Panc1 (cell line): ENCODE results near the gene RXFP2. TPM values are rescaled to one million over a fixed set of nuclear protein-coding genes. Genes with fewer than 3 reads are reported as not detected.

Source experiments
- ATAC-seq: fragments of 200-7000 bp; cut with Tn5 transposase; 2 replicates; pipeline ENCODE4 v1.9.1; 2020; ENCODE audit warnings: mild to moderate bottlenecking, moderate library complexity
- BruUV-seq: library from RNA; stranded (reverse); fragments of 400-500 nt; replicated peaks from 2 replicates; lab custom pipeline; 2021; lab: Mats Ljungman, UMichigan
- CTCF ChIA-PET: fragments of 300-600 bp; sonication (Branson Sonifier 250); formaldehyde crosslinking; loops from one replicate; lab custom pipeline; 2022; ENCODE audit warnings: antibody characterized with exemption; lab: Charles Lee
- POLR2A ChIA-PET: fragments of 300-600 bp; sonication (Branson Sonifier 250); formaldehyde crosslinking; loops from one replicate; lab custom pipeline; 2022; ENCODE audit warnings: antibody characterized with exemption; lab: Charles Lee
- DNase-seq: peaks from one replicate; pipeline ENCODE4 v3.0.0-alpha.2; 2010; ENCODE audit warnings: low read depth, low spot score
- H3K27ac ChIP-seq: 2 replicates; pipeline ENCODE4 v1.5.1; 2011; ENCODE audit warnings: mild to moderate bottlenecking, low read length, inconsistent platforms
- H3K27me3 ChIP-seq: fragments of 200-500 bp; sonication (Bioruptor generic); 2 replicates; pipeline ENCODE4 v1.6.0; 2014; ENCODE audit warnings: low read length, inconsistent platforms; ENCODE audit not compliant: control insufficient read depth, insufficient read depth
- H3K36me3 ChIP-seq: fragments of 200-500 bp; sonication (Bioruptor generic); 2 replicates; pipeline ENCODE4 v1.5.1; 2014; ENCODE audit warnings: inconsistent platforms, mild to moderate bottlenecking, low read length, moderate library complexity; ENCODE audit not compliant: control insufficient read depth, insufficient read depth
- H3K4me1 ChIP-seq: 2 replicates; pipeline ENCODE4 v1.5.1; 2011; ENCODE audit warnings: inconsistent platforms, mild to moderate bottlenecking, low read length, moderate library complexity; ENCODE audit not compliant: control insufficient read depth, insufficient read depth
- H3K4me3 ChIP-seq, 2 experiments: 2 replicates each; pipeline ENCODE4 v1.5.1; 2011 to 2012; ENCODE audit warnings: low read depth in 2 of 2, low read length in 2 of 2, mild to moderate bottlenecking in 2 of 2, inconsistent platforms in 1 of 2, moderate library complexity in 1 of 2
- H3K9me3 ChIP-seq: fragments of 200-500 bp; sonication (Bioruptor generic); 2 replicates; pipeline ENCODE4 v1.5.1; 2014; ENCODE audit warnings: low read depth, mild to moderate bottlenecking, inconsistent platforms, low read length, moderate library complexity; ENCODE audit not compliant: control insufficient read depth, insufficient read depth
- CTCF ChIP-seq: fragments of 450-650 bp; IDR thresholded peaks from 2 replicates; pipeline ENCODE4 v1.5.1; 2017; ENCODE audit warnings: mild to moderate bottlenecking
- POLR2AphosphoS5 ChIP-seq: IDR thresholded peaks from 2 replicates; pipeline ENCODE4 v1.6.1; 2012; ENCODE audit warnings: mild to moderate bottlenecking, low read depth, low read length, moderate library complexity
- REST ChIP-seq, 2 experiments: IDR thresholded peaks; 2 replicates each; pipeline ENCODE4 v1.6.1; 2011 to 2012; ENCODE audit warnings: low read depth in 2 of 2, control low read depth in 1 of 2, low read length in 1 of 2, mild to moderate bottlenecking in 1 of 2, moderate library complexity in 1 of 2; ENCODE audit not compliant: insufficient read depth in 1 of 2
- SIN3A ChIP-seq: IDR thresholded peaks from 2 replicates; pipeline ENCODE4 v1.6.1; 2012; ENCODE audit warnings: low read depth, mild to moderate bottlenecking, low read length, moderate library complexity, borderline replicate concordance; ENCODE audit not compliant: insufficient read depth
- TCF7L2 ChIP-seq: IDR thresholded peaks from 2 replicates; pipeline ENCODE4 v1.6.1; 2011; ENCODE audit warnings: mild to moderate bottlenecking, low read depth, low read length, inconsistent platforms
- in situ Hi-C: cut with HindIII; loops from 2 replicates; pipeline ENCODE4 v1.10.0; 2016; ENCODE audit warnings: low sequenced_read_pairs, low pct_unique_long_range_greater_than_20kb
- intact Hi-C: fragments of 100-400 bp; cut with micrococcal nuclease; formaldehyde crosslinking; loops from one replicate; pipeline ENCODE4 v1.10.0; 2022; ENCODE audit not compliant: unreplicated experiment
- total RNA-seq: library from RNA; stranded (reverse); gene quantifications from one replicate; pipeline ENCODE4 v1.2.1, GENCODE V29; 2021; ENCODE audit not compliant: unreplicated experiment

The RXFP2 gene
- total RNA-seq, 1 experiment from 2014 or later: not detected

GRCh38 chr13:31747966-31748365 lies 8.6 kb downstream of the RXFP2 start:
- BruUV-seq: no TSS peak
- TF ChIP-seq TCF7L2: no peak
- TF ChIP-seq SIN3A: no peak
- TF ChIP-seq POLR2AphosphoS5: no peak
- TF ChIP-seq CTCF: no peak
- no peak for TF ChIP-seq REST (IDR thresholded peaks at IDR 0.05; ENCODE audit: insufficient read depth in 1 of 2, low read depth in 2 of 2, low read length in 1 of 2)
- DNase-seq (no peak), ATAC-seq (no peak)
- no peaks in the 10 kb centered on the region for H3K4me1 ChIP-seq
- ChIA-PET CTCF (no interaction called here), POLR2A (no interaction called here)
- H3K36me3 ChIP-seq: no peaks in the 10 kb centered on the region
- H3K27ac ChIP-seq: no peak overlapping the region
- no peak overlapping the region for H3K4me3 ChIP-seq
- peaks cover 3% of the 10 kb centered on the region; the same call in 1 of the 2 replicates for H3K27me3 ChIP-seq
- in situ Hi-C loops (no loop called here), intact Hi-C loops (no loop called here)
- H3K9me3 ChIP-seq: no peaks in the 10 kb centered on the region

GRCh38 chr13:31749929-31750328 lies 10.6 kb downstream of the RXFP2 start:
- H3K27me3 ChIP-seq: peaks cover 9% of the 10 kb centered on the region
- BruUV-seq: no TSS peak
- DNase-seq (no peak), ATAC-seq (no peak)
- no peaks in the 10 kb centered on the region for H3K36me3 ChIP-seq
- H3K4me3 ChIP-seq: no peak overlapping the region
- H3K9me3 ChIP-seq: no peaks in the 10 kb centered on the region
- in situ Hi-C loops (no loop called here), intact Hi-C loops (no loop called here)
- no peak for TF ChIP-seq TCF7L2
- TF ChIP-seq POLR2AphosphoS5: no peak
- TF ChIP-seq SIN3A: no peak
- no peak for TF ChIP-seq CTCF
- TF ChIP-seq REST (IDR thresholded peaks at IDR 0.05; ENCODE audit: insufficient read depth in 1 of 2, low read depth in 2 of 2, low read length in 1 of 2): no peak
- H3K27ac ChIP-seq: no peak overlapping the region
- ChIA-PET CTCF (no interaction called here), POLR2A (no interaction called here)
- H3K4me1 ChIP-seq: no peaks in the 10 kb centered on the region
